K562 (cell line): ENCODE results near the gene WDR64. TPM values are rescaled to one million over a fixed set of nuclear protein-coding genes. Genes with fewer than 3 reads are reported as not detected.

ENCODE experiments used
- ATAC-seq: fragments of 200-7000 bp; cut with Tn5 transposase; 3 replicates; pipeline ENCODE4 v1.9.1; 2020; ENCODE audit warnings: moderate library complexity
- BruUV-seq: library from RNA; stranded (reverse); fragments of 400-500 nt; replicated peaks from 2 replicates; lab custom pipeline; 2021; lab: Mats Ljungman, UMichigan
- CTCF ChIA-PET: fragments of 300-600 bp; formaldehyde crosslinking; extraction: SDS; loops from one replicate; lab custom pipeline; 2021; ENCODE audit warnings: low intra/inter-chr PET ratio; lab: Yijun Ruan, JAX
- POLR2A ChIA-PET: fragments of 300-600, 350-650 bp; sonication (Branson Sonifier 250); formaldehyde crosslinking; extraction: SDS; loops from one replicate; lab custom pipeline; 2021; ENCODE audit warnings: antibody characterized with exemption, inconsistent platforms; lab: Yijun Ruan, JAX
- DNase-seq, 4 experiments: peaks; one replicate each; pipeline versions ENCODE4 v3.0.0 to v3.0.0-alpha.2; 2011 to 2018; ENCODE audit warnings: low spot score in 3 of 4, mixed read lengths in 3 of 4; ENCODE audit errors: extremely low read depth in 1 of 4
- FAIRE-seq: peaks from 2 replicates; lab custom pipeline; 2011; peaks lifted over from hg19 to GRCh38; lab: Jason Lieb, UNC
- H2AFZ ChIP-seq: 2 replicates; pipeline ENCODE4 v1.6.0; 2011; ENCODE audit warnings: low read depth, low read length, control low read depth, inconsistent platforms
- H3K27ac ChIP-seq: fragments of 200-600 bp; 3 replicates; pipeline ENCODE4 v1.8.0; 2011; ENCODE audit warnings: low read depth, mild to moderate bottlenecking, control low read depth, inconsistent platforms, low read length, moderate library complexity, mixed read lengths; ENCODE audit errors: extremely low read depth
- H3K27me3 ChIP-seq, 2 experiments: fragments of 300-600 bp in 1 of 2; 2 replicates in 1 of 2; 3 replicates in 1 of 2; pipeline versions ENCODE4 v1.6.0 to v1.8.0; 2011; ENCODE audit warnings: inconsistent platforms in 2 of 2, low read length in 2 of 2, mild to moderate bottlenecking in 1 of 2, mixed read lengths in 1 of 2, moderate library complexity in 1 of 2; ENCODE audit not compliant: control insufficient read depth in 2 of 2, insufficient read depth in 2 of 2
- H3K36me3 ChIP-seq: fragments of 300-600 bp; 3 replicates; pipeline ENCODE4 v1.8.0; 2011; ENCODE audit warnings: mild to moderate bottlenecking, low read length, inconsistent platforms; ENCODE audit not compliant: control insufficient read depth, insufficient read depth
- H3K4me1 ChIP-seq, 2 experiments: fragments of 200-600 bp in 1 of 2; replicated peaks in 1 of 2; 2 replicates in 1 of 2; 3 replicates in 1 of 2; pipeline versions ENCODE4 v1.5.1 to v1.8.0; 2011; ENCODE audit warnings: inconsistent platforms in 2 of 2, low read length in 2 of 2, mild to moderate bottlenecking in 1 of 2, mixed read lengths in 1 of 2, moderate library complexity in 1 of 2; ENCODE audit not compliant: control insufficient read depth in 2 of 2, insufficient read depth in 2 of 2
- H3K4me2 ChIP-seq: 2 replicates; pipeline ENCODE4 v1.6.1; 2011; ENCODE audit warnings: low read length, control low read depth, inconsistent platforms, mixed read lengths; ENCODE audit not compliant: insufficient read depth
- H3K4me3 ChIP-seq: fragments of 200-600 bp; sonication (generic), shearing (Covaris generic); 2 replicates; pipeline ENCODE4 v1.5.1; 2016; ENCODE audit warnings: control low read depth, inconsistent platforms
- H3K79me2 ChIP-seq: fragments of 200-600 bp; 3 replicates; pipeline ENCODE4 v1.8.0; 2011; ENCODE audit warnings: low read length, inconsistent platforms; ENCODE audit not compliant: control insufficient read depth, insufficient read depth
- H3K9ac ChIP-seq, 2 experiments: 2 replicates each; pipeline versions ENCODE4 v1.6.0 to v1.6.1; 2011; ENCODE audit warnings: low read depth in 2 of 2, low read length in 2 of 2, control low read depth in 1 of 2, inconsistent platforms in 1 of 2, mild to moderate bottlenecking in 1 of 2, mixed read lengths in 1 of 2; ENCODE audit not compliant: insufficient read depth in 1 of 2
- H3K9me1 ChIP-seq: one replicate; pipeline ENCODE4 v1.6.0; 2011; ENCODE audit warnings: inconsistent platforms, mild to moderate bottlenecking, low read length, moderate library complexity; ENCODE audit not compliant: control insufficient read depth, insufficient read depth
- H3K9me3 ChIP-seq: replicated peaks from 2 replicates; pipeline ENCODE4 v1.5.1; 2011; ENCODE audit warnings: low read depth, low read length, inconsistent platforms; ENCODE audit not compliant: control insufficient read depth, insufficient read depth
- H4K20me1 ChIP-seq: replicated peaks from 2 replicates; pipeline ENCODE4 v1.6.1; 2011; ENCODE audit warnings: low read length, inconsistent platforms, mixed read lengths; ENCODE audit not compliant: control insufficient read depth, insufficient read depth
- HBP1 ChIP-seq: fragments of 450-650 bp; formaldehyde crosslinking; IDR thresholded peaks from 2 replicates; pipeline ENCODE4 v1.4.0; 2022; ENCODE audit warnings: missing genetic modification characterization
- KAT8 ChIP-seq: fragments of 450-650 bp; IDR thresholded peaks from 2 replicates; pipeline ENCODE4 v1.6.1; 2016; ENCODE audit warnings: low read depth, mild to moderate bottlenecking
- NFE2L1 ChIP-seq: fragments of 450-650 bp; IDR thresholded peaks from 2 replicates; pipeline ENCODE4 v1.6.1; 2016; ENCODE audit warnings: missing genetic modification characterization, low read depth, mild to moderate bottlenecking, missing compliant biosample characterization, moderate library complexity, borderline replicate concordance
- SAP30 ChIP-seq: fragments of 200-600 bp; sonication (generic); IDR thresholded peaks from 2 replicates; pipeline ENCODE4 v1.6.1; 2012; ENCODE audit warnings: borderline replicate concordance, low read depth, mild to moderate bottlenecking, moderate library complexity, low read length, control low read depth, inconsistent platforms; ENCODE audit not compliant: insufficient read depth, poor library complexity, severe bottlenecking
- SNIP1 ChIP-seq: fragments of 450-650 bp; IDR thresholded peaks from 2 replicates; pipeline ENCODE4 v1.7.1; 2017; ENCODE audit warnings: low read depth, mild to moderate bottlenecking
- ZNF707 ChIP-seq: fragments of 250-450 bp; sonication (Bioruptor Pico); conservative IDR thresholded peaks from 2 replicates; pipeline ENCODE4 v1.8.0; 2022; ENCODE audit warnings: inconsistent platforms, mild to moderate bottlenecking, moderate library complexity
- WGBS: fragments of 100-300 bp; shearing (Covaris generic); methylation state at CpG from one replicate; pipeline ENCODE4 v1.1.6; 2016; ENCODE audit warnings: low coverage, mixed read lengths; ENCODE audit not compliant: insufficient coverage; ENCODE audit errors: missing lambda C conversion rate; 5-methylcytosine and 5-hydroxymethylcytosine counted together
- in situ Hi-C: fragments of 300-500 bp; cut with MboI; formaldehyde crosslinking; loops from 4 replicates; pipeline ENCODE4 v1.15.0; 2018; ENCODE audit warnings: inconsistent platforms, mixed read lengths
- intact Hi-C: fragments of 100-400 bp; cut with micrococcal nuclease; formaldehyde crosslinking; loops from 2 replicates; pipeline ENCODE4 v1.14.2; 2022
- polyA plus RNA-seq, 8 experiments: library from polyadenylated mRNA; depleted of rRNA in 4 of 8; stranded (reverse) in 5 of 8; unstranded in 3 of 8; fragments of >200 nt; fragmentation: Nextera tagmentation in 2 of 8; fragmentation: Illumina TruSeq in 1 of 8; extraction: Ambion mirVana in 2 of 8; extraction: Trizol in 1 of 8; gene quantifications; 2 replicates each; pipeline versions ENCODE4 v1.2.1 to v1.2.3, GENCODE V29; 2011 to 2014; ENCODE audit warnings: inconsistent platforms in 1 of 8, missing spikeins in 1 of 8
- total RNA-seq, 7 experiments: library from RNA; depleted of rRNA in 6 of 7; stranded (reverse); fragments of >200 nt in 6 of 7; fragmentation: Illumina TruSeq in 2 of 7; extraction: Trizol in 2 of 7; gene quantifications; 2 replicates each; pipeline versions ENCODE4 v1.2.1 to v1.2.3, GENCODE V29; 2011 to 2021; ENCODE audit warnings: low replicate concordance in 1 of 7

The WDR64 gene
- total and polyA plus RNA-seq, 9 of the 15 experiments (the other 6 are each of a cell fraction or from before 2014, with no cell fraction given): 0.06 to 0.29 (median 0.19) TPM; not detected in 5

GRCh38 chr1:241639623-241640148, 12.4 kb upstream of the WDR64 start (continued):
- TF ChIP-seq SAP30: peak; percentile 79
- no peak for TF ChIP-seq NFE2L1 (tag)
- TF ChIP-seq SNIP1: no peak
- TF ChIP-seq KAT8: no peak
- TF ChIP-seq HBP1: peak; percentile 39; the same call in 1 of the 2 replicates

GRCh38 chr1:241640149-241640866, 11.8 kb upstream of the WDR64 start, which contains the start of the genes CHML and OPN3:
Gene CHML (minus strand): TSS chr1:241640369. CDS start chr1:241635766, 4,603 bp downstream.
Gene OPN3 (minus strand): TSS chr1:241640369. CDS start chr1:241640254, 115 bp downstream.
- ChIA-PET CTCF (interaction anchor here (0.6 kb wide), 1 partner anchor 162 kb away, joined by 3 read pairs; no protein-coding TSS in a partner anchor), POLR2A (interaction anchor here (0.9 to 1.4 kb wide), 5 partner anchors 11 to 318 kb away, joined by 3 to 4 read pairs (median 3); no protein-coding TSS in a partner anchor)
- 14% methylated on average over 23 of the region's 81 CpGs for WGBS
- no peaks in the 10 kb centered on the region for H3K27me3 ChIP-seq
- ATAC-seq: peak; percentile 94
- H4K20me1 ChIP-seq: 0 out of 2 replicates have a peak, but pooled peaks cover 3% of the 10 kb centered on the region
- H3K9ac ChIP-seq: peak within 1 kb of the TSS; percentile 87 to 100
- DNase-seq: peak; percentile 97 to 99 (median 99)
- peaks cover 25% of the 10 kb centered on the region for H3K36me3 ChIP-seq
- peak within 1 kb of the TSS; percentile 93 for H3K27ac ChIP-seq
- intact Hi-C loops: no loop called here
- H3K4me2 ChIP-seq: peak within 1 kb of the TSS; percentile 98
- H3K4me3 ChIP-seq: peak within 1 kb of the TSS; percentile 88
- peaks cover 22% of the 10 kb centered on the region for H3K9me3 ChIP-seq
- peak within 1 kb of the TSS; percentile 95 for H2AFZ ChIP-seq
- H3K79me2 ChIP-seq: peaks cover 48% of the 10 kb centered on the region
- no peaks in the 10 kb centered on the region for H3K9me1 ChIP-seq
- peaks cover 7 to 9% of the 10 kb centered on the region in 2 experiments for H3K4me1 ChIP-seq
- in situ Hi-C loops: no loop called here
- FAIRE-seq: no peak
- BruUV-seq: no TSS peak
- TF ChIP-seq ZNF707: no peak; the same call in 1 of the 2 replicates
